ENCODE data around the gene NPTN.
"Not testable (repeated sequence)": the region's sequence is repeated elsewhere in the genome, so short reads cannot be mapped to it uniquely, and the experiment has no call there.

Gene NPTN

GRCh38 chr15:73654659-73655058 is 21.5 kb upstream of the NPTN start:
- TF ChIP-seq POLR2A (IDR thresholded peaks at IDR 0.05; ENCODE audit: low read depth, low read length), result no peak
- FAIRE-seq (no peak), DNase-seq (ENCODE audit: insufficient read length, low spot score) (no peak)

GRCh38 chr15:73650416-73651126 is 17.4 kb upstream of the NPTN start:
- no peak for TF ChIP-seq POLR2A (IDR thresholded peaks at IDR 0.05; ENCODE audit: low read depth, low read length)
- no peak for FAIRE-seq
- DNase-seq (ENCODE audit: insufficient read length, low spot score), result no peak

GRCh38 chr15:73648014-73648295 is 14.8 kb upstream of the NPTN start:
- TF ChIP-seq POLR2A (IDR thresholded peaks at IDR 0.05; ENCODE audit: low read depth, low read length), result no peak
- DNase-seq (ENCODE audit: insufficient read length, low spot score) (no peak), FAIRE-seq (no peak)

- FAIRE-seq (no peak), DNase-seq (ENCODE audit: insufficient read length, low spot score) (no peak)
Observed at GRCh38 chr15:73647259-73648013, 14.2 kb upstream of the NPTN start.

GRCh38 chr15:73639464-73639863 is 6.3 kb upstream of the NPTN start:
- DNase-seq (ENCODE audit: insufficient read length, low spot score); FAIRE-seq: not testable (repeated sequence)

More at GRCh38 chr15:73647259-73648013, 14.2 kb upstream of the NPTN start:
- no peak for TF ChIP-seq POLR2A (IDR thresholded peaks at IDR 0.05; ENCODE audit: low read depth, low read length)

GRCh38 chr15:73637527-73637926 is 4.3 kb upstream of the NPTN start:
- FAIRE-seq (no peak), DNase-seq (ENCODE audit: insufficient read length, low spot score) (no peak)
- no peak for TF ChIP-seq POLR2A (IDR thresholded peaks at IDR 0.05; ENCODE audit: low read depth, low read length)

GRCh38 chr15:73633991-73634495 is 854 bp upstream of the NPTN start:
- DNase-seq (ENCODE audit: insufficient read length, low spot score) (peak; percentile 38), FAIRE-seq (no peak)
- no peak for TF ChIP-seq POLR2A (IDR thresholded peaks at IDR 0.05; ENCODE audit: low read depth, low read length)

GRCh38 chr15:73632670-73633058 is 525 bp downstream of the NPTN start:
- TF ChIP-seq POLR2A (IDR thresholded peaks at IDR 0.05; ENCODE audit: low read depth, low read length), result no peak
- DNase-seq (ENCODE audit: insufficient read length, low spot score) (no peak), FAIRE-seq (no peak)

- FAIRE-seq (no peak), DNase-seq (ENCODE audit: insufficient read length, low spot score) (no peak)
Observed at GRCh38 chr15:73631915-73632669, 1.1 kb downstream of the NPTN start.

GRCh38 chr15:73630921-73631362 is 2.2 kb downstream of the NPTN start:
- DNase-seq (ENCODE audit: insufficient read length, low spot score) (no peak), FAIRE-seq (no peak)
- TF ChIP-seq POLR2A (IDR thresholded peaks at IDR 0.05; ENCODE audit: low read depth, low read length), result no peak

More at GRCh38 chr15:73631915-73632669, 1.1 kb downstream of the NPTN start:
- no peak for TF ChIP-seq POLR2A (IDR thresholded peaks at IDR 0.05; ENCODE audit: low read depth, low read length)

- TF ChIP-seq POLR2A (IDR thresholded peaks at IDR 0.05; ENCODE audit: low read depth, low read length), result no peak
- DNase-seq (ENCODE audit: insufficient read length, low spot score) (no peak), FAIRE-seq (no peak)
Observed at GRCh38 chr15:73629798-73630429, 3.3 kb downstream of the NPTN start.

- FAIRE-seq, result no peak
- DNase-seq (ENCODE audit: insufficient read length, low spot score), result no peak
- TF ChIP-seq POLR2A (IDR thresholded peaks at IDR 0.05; ENCODE audit: low read depth, low read length), result no peak
Observed at GRCh38 chr15:73628976-73629797, 4.0 kb downstream of the NPTN start.

- DNase-seq (ENCODE audit: insufficient read length, low spot score) (no peak), FAIRE-seq (no peak)
- no peak for TF ChIP-seq POLR2A (IDR thresholded peaks at IDR 0.05; ENCODE audit: low read depth, low read length)
Observed at GRCh38 chr15:73628102-73628501, 5.1 kb downstream of the NPTN start.

All from H54 (cell line).